HG02623 (cell line): ENCODE data around the gene PSMD14.
A peak's percentile ranks its signal among the peaks of the same experiment; 100 is the strongest.
"Not testable (repeated sequence)": the region's sequence is repeated elsewhere in the genome, so short reads cannot be mapped to it uniquely, and the experiment has no call there.

Source experiments
- ATAC-seq: cut with Tn5 transposase; IDR thresholded peaks from one replicate; pipeline ENCODE4 v1.9.1; 2021; ENCODE audit warnings: moderate library complexity; ENCODE audit not compliant: unreplicated experiment

The PSMD14 gene

GRCh38 chr2:161308178-161308955 is at the start of gene PSMD14:
PSMD14 (plus strand) TSS chr2:161308425; CDS start chr2:161318826, 10,401 bp downstream.
- peak; percentile 97 for ATAC-seq

- no peak for ATAC-seq
These were observed 42.4 kb upstream of the PSMD14 start for GRCh38 chr2:161265874-161266273.

DNA sequence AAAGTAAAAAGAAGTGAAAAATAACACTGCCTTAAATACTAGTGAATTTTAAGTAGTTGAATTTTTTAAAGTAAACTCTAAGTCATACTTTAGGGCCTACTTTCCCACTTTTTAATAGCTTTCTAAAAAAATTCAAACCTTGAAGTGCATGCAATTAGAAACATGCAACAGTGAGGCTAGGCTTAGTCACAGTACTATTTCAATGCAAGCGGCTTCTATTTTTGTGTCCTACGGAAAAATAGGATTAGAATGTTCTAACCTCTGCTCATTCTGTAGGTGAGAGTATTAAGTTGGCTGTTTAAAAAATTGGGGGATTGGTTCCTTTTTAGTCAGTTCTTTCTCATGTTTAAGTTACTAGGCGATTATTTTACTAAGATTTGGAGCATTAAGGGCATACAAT is 39.1 kb upstream of the PSMD14 start:
- no peak for ATAC-seq

- ATAC-seq: peak; percentile 84
These were observed 35.0 kb upstream of the PSMD14 start for GRCh38 chr2:161273038-161273760.

GRCh38 chr2:161278564-161279229 is 29.5 kb upstream of the PSMD14 start:
- not testable (repeated sequence) for ATAC-seq

DNA sequence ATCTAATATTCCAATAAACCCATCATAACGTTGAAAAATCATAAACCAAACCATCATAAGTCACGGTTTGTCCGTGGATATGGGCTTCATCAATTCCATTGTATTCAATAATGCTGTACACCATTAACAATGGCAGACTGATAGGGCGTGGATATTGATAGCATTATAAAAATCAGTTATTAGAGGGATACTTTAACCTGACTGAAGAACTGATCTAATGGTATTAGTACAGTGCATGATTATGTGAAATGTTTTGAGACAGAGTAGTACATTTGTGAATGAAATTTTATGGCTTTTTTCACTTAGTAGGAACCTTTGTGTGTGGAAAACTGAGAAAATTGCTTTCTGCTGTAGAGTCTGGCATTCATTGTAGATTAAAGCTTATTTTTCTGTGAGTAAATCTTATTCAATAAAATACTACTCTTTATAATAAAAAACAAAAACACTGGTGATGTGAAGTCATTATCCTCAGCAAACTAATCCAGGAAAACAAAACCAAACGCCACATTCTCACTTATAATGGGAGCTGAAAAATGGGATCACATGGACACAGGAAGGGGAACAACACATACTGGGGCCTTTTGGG is 28.9 kb upstream of the PSMD14 start:
- ATAC-seq: not testable (repeated sequence)

DNA sequence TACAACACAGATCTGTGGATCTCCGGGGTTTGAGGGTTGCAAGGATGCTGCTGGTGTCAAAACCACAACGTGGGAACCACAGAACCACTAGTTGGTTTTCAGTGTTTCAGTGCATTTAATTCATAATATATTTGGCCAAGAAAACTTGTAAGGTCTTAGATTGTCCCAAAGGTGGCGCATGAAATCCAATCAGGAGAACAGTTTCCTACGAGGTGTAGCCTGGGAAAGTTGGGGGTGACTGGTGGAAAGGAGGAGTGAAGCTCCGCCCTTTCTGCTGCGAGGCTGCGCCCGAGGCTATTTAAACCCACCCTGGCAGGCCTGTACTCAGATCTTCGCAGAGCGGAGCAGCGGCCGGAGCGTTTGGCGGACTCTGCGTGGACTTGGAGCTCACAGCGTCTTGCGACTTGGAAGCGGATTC is 27.3 kb upstream of the PSMD14 start:
- not testable (repeated sequence) for ATAC-seq

DNA sequence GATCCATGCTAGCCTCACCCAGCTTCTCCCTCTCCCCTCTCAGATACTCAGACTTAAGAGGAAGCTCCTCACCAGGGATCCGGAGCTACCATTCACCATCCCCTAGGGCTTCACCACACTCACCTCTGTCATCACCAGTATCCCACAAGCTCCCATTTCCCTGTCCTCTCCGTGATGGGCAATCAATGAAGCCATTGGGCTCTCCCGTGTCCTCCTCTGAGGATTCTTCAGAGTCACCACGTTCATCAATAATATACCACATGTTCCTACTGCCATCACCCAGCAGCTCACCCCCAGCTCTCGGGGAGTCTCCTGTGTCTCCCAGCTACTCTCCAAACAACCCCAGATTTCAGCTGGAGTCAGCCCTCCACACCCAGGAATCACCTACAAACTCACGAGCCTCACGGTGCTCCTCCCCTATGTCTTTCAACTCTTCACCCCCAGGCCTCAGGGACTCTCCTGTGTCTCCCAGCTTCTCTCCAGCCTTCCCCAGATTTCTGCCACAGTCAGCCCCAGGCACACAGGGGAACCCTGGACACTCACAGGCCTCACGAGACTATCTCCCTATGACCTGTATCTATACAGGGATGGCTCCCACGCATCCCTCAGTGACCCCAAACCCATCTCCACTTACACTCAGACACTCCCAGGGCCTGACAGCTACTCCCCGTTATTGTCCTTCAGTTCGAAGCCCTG is 26.5 kb upstream of the PSMD14 start:
- not testable (repeated sequence) for ATAC-seq

DNA sequence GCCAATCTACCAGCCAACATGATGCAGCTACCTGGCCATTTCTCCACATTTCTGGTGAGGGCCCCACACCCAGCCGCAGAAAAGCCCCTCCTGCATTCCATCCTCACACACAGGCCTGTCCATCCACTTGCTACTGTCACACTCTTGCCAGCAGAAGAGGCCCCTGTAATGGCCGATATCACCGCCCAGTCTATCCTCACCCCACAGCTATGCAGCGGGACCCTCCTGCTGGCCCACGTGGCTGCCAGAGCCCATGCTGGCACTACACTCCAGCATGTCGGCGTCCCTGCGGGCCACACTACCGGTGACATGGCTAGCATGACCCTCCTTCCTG is 25.9 kb upstream of the PSMD14 start:
- not testable (repeated sequence) for ATAC-seq

DNA sequence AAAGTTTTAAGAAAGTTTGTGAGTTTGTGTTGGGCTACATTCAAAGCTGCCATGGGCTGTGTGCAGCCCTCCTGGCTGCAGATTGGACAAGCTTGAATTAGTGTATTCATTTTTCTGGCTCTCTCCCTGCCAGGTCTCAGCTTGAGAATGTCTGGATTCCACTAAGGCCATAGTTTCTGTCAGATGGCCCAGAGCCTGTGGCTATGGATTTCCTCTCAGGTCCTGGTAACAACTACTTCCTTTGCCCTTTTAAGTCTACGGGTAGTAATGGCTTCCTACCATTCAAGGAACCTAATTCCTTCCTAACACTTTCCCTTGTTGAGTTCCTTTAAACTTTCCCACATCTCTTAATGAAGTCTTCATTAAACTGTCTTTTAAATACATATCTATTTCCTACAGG is 24.3 kb upstream of the PSMD14 start:
- ATAC-seq: no peak

DNA sequence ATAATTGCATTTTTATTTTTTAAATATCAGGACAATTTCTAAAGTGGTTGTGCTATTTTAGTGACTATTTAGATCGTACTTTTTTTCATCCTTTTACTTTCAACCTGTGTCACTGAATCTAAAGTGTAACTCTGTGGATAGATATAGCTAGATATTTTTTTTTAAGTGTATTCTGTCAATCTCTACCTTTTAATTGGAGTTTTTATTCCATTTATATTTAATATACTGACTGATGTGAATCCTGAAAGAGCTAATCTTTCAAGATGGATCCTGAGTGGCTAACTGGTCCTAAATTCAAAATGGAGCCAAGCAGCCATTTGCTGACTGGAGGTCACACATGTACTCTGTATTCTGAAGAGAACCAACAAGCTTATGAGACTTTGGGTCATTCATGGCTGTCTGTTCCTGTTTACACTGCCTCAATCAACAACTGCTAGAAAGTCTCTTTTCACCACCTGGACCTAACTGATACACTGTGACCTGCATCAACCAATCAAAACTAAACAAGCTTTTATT is 4.6 kb upstream of the PSMD14 start:
- ATAC-seq: no peak

DNA sequence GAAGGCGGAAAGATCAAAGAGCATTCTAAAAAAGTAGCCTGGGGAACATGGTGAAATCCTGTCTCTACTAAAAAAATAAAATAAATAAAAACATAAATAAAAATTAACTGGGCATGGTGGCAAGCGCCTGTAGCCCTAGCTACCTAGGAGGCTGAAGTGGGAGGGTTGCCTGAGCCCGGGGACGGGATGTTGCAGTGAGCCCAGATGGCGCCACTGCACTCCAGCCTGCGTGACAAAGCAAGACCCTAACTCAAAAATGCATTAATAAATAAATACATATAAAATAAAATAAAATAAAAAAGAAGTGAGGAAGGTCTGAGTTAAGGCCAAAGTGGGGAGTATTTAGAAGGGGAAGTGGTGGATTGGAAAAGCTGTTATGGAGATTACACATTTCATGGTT is 1.3 kb upstream of the PSMD14 start:
- no peak for ATAC-seq

GRCh38 chr2:161307676-161308075 is 549 bp upstream of the PSMD14 start:
- no peak for ATAC-seq

GRCh38 chr2:161312996-161313395 is 4.8 kb downstream of the PSMD14 start:
- ATAC-seq: no peak

DNA sequence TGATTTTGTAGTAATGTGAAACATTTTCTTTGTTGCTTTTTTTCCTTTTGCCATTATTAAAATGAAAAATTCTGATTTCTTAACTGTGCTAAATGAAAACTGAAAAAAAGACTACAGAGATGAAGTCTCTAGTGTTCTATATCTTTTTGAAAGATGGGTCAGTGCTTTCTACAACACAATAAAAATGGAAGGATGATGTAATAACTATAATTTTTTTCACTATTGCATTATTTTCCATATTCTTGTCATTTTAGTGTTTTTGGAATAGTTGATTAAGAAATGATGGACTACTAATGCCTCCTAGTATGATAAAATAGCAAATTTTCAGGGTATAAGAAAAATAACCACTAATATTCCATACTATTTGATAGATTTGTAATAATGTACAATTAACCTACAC is 7.2 kb downstream of the PSMD14 start:
- ATAC-seq: no peak

DNA sequence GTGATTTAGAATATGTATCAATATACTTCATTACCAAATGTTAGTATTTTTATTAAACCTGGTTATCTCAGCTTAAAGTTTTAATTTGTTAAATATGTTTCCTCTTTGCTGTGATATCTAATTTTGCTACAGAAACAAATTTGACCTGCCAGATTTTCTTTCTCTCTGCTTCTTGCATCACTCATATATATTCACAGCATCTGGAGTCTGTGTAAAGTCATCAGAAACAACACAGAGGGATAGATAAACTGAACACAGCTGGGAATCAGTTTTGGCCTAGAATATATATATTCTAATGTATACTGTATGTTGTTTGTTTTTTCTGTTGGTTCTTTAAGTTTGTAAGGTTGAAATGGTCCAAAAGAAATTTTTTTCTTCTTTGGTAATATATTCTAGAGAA is 8.5 kb downstream of the PSMD14 start:
- no peak for ATAC-seq

DNA sequence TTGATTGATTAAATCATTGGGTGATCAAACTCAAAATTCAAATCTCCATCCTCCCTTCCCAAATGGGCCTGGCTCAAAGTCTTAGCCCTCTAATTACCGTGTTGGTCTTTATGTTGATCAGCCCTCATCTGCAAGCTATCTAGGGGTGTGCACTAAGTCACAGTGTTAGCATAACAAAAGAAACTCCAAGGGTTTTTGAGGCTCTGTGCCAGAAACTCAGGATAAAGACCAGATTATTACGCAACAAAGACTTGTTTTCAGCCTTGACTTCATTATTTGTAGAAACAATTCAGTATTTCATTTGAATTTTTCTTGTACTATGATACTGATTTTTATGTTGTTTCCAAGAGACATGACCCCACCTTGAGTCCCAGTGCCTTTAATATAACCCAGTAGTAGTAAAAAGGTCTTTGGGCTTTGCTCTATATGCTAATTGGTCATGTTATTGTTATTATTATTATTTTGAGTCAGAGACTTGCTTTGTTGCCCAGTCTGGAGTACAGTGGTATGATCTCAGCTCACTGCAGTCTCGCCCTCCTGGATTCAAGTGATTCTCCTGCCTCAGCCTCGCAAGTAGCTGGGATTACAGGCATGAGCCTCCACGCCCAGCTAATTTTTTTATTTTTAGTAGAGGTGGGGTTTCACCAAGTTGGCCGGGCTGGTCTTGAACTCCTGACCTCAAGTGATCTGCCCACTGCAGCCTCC is 13.9 kb downstream of the PSMD14 start:
- no peak for ATAC-seq

GRCh38 chr2:161324876-161325275 is 16.7 kb downstream of the PSMD14 start:
- ATAC-seq: no peak

- no peak for ATAC-seq
These were observed 19.4 kb downstream of the PSMD14 start for GRCh38 chr2:161327582-161327981.

GRCh38 chr2:161332371-161332967 is 24.2 kb downstream of the PSMD14 start:
- ATAC-seq: no peak
